Small intestine (tissue), 4 donors: ENCODE data around the gene ZCCHC17. TPM values are rescaled to one million over a fixed set of nuclear protein-coding genes. Genes with fewer than 3 reads are reported as not detected.

ENCODE experiments used
- polyA plus RNA-seq, 4 donors: library from polyadenylated mRNA; stranded (reverse) in 3 of 4; unstranded in 1 of 4; fragments of 200-250 nt in 3 of 4; fragments of 120-200 nt in 1 of 4; gene quantifications; one replicate each; pipeline versions ENCODE4 v1.2.1 to v1.2.3, GENCODE V29; 2013
- donor health status: healthy with polysubstance abuse.
- donor health status: Bipolar disorder and iron deficiency.
- donor health status: healthy.

ZCCHC17 gene
- polyA plus RNA-seq, 4 donors = 21.1 to 28.1 (median 24.5) TPM

Other genes with a start within 250 kb of the ZCCHC17 start
- 10 to 100 TPM; 16.5 to 76.5 (median 23.3) TPM for gene PUM1, start 231.3 kb upstream of the ZCCHC17 start, polyA plus RNA-seq
- under 1 TPM in 2 of 4 donors, not detected in 2; 0.27 to 0.94 TPM for gene NKAIN1, start 57.1 kb upstream of the ZCCHC17 start, polyA plus RNA-seq
- gene SNRNP40, start 244 bp upstream of the ZCCHC17 start, polyA plus RNA-seq = 10 to 100 TPM; 14.8 to 44.3 (median 27.6) TPM
- 10 to 100 TPM; 10.7 to 63.8 (median 20.2) TPM for gene FABP3, start 76.0 kb downstream of the ZCCHC17 start, polyA plus RNA-seq
- gene SERINC2, start 116.2 kb downstream of the ZCCHC17 start, polyA plus RNA-seq = 100 to 1,000 TPM in 2 of 4 donors, 10 to 100 TPM in 2; 54.7 to 179 (median 102) TPM